Adipose tissue (tissue), 3 donors: ENCODE measurements around the gene MSH2. TPM values are rescaled to one million over a fixed set of nuclear protein-coding genes. Genes with fewer than 3 reads are reported as not detected.
"Not testable (repeated sequence)": the region's sequence is repeated elsewhere in the genome, so short reads cannot be mapped to it uniquely, and the experiment has no call there.

ENCODE experiments used
- H3K27ac ChIP-seq: one replicate; pipeline ENCODE4 v1.5.1; 2013; ENCODE audit warnings: low read depth, low read length
- WGBS, 3 donors: extraction: QIAGEN DNeasy Blood & Tissue Kit; methylation state at CpG; one replicate each; pipeline ENCODE4 v1.1.7; 2013; 5-methylcytosine and 5-hydroxymethylcytosine counted together
- polyA plus RNA-seq, 3 donors: library from polyadenylated mRNA; stranded (reverse); fragments of 200-250 nt; gene quantifications; one replicate each; pipeline ENCODE4 v1.2.3, GENCODE V29; 2013
- donor health status: healthy with polysubstance abuse.
- donor health status: Bipolar disorder and iron deficiency.
- donor health status: healthy.

Gene MSH2
- polyA plus RNA-seq, 3 donors, result 4.4 to 8.7 (median 6.5) TPM

DNA sequence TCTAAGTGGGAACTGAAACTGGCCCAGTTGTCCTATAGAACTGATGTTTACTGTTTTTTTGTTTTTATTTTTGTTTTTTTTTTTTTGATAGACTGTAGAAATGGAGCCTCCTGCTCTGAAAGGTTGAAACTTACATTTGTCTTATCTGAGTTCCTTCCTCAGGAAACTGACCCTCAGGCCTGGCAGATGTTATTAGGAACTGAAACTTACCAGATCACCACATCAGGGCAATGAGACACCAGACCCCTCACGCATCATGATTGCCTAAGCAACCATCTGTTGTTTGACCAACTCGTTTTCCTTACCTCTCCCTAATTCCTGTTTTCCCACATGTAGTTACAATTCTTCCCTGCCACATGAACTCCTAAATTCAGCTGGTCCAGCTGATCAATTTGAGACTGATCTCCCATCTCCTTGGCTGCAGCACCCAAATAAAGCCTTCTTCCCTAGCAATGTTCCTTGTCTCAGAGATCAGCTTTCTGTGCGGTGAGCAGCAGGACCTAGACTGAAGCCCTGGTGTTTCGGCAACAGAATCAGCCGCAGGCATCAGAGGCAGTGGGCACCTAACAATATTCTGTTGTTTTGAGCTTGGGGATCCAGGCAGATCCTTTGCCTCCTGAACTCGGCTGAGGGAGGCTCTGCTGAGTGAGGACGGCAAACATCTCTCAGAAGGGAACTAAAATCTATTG lies 96.8 kb downstream of the MSH2 start:
- WGBS, 3 donors, result 88 to 92% (median 90%) methylated on average over 7 of the region's 7 CpGs
- no peak overlapping the region for H3K27ac ChIP-seq

DNA sequence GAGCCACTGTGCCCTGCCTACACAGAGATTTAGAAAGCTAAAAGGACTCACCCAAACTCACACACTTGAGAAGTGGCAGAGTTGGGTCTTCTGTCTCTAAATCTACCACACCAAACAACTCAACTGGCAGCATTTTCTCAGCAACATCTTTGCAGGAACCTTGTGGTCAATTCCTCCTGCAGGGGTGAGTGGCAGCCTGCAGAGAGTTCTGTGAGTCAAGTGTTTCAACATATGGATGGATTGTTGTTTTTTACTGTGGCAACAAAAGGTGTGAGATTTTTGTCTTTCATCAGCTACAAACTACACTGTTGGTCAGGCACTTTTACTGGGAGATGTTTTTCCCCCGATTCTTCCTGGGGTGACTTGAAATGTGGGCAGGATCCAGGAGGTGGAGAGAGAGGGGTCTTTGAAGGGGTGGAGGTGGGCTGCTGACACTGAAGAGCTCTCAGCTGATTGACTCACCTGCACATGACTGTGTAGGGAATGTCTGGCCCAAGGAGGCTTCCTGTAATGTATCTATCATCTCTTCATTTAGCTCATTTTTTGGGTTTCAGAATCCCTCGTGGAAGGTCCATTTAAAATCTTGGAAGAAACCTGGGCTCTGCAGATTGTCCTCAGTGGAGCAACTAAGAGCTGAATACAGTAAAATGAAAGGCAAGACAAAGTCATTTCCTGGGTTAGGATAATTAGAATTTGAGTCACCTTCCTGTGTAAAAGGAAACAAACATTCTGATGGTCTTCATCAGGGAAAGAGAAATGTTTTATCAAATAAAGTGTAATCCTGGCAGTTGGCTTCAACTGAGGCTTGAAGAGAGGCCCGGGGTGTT lies 98.6 kb downstream of the MSH2 start:
- 56 to 70% (median 64%) methylated on average over 3 of the region's 3 CpGs for WGBS, 3 donors
- no peak overlapping the region for H3K27ac ChIP-seq

DNA sequence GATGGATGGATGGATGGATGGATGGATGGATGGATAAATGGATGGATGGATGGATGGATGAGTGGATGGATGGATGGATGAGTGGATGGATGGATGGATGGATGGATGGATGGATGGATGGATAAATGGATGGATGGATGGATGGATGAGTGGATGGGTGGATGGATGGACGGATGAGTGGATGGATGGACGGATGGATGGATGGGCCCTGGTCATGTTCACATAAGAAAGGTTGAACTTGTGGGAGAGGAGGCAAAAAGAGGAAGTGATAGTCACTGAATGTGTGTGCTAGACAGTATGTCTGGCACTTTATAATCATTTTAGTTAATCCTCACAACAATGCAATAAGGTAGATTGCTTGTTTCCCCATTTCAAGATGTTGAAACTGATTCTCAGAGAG lies 99.5 kb downstream of the MSH2 start:
- WGBS, 3 donors, result 77 to 82% (median 79%) methylated on average over 2 of the region's 2 CpGs
- H3K27ac ChIP-seq, result not testable (repeated sequence)

DNA sequence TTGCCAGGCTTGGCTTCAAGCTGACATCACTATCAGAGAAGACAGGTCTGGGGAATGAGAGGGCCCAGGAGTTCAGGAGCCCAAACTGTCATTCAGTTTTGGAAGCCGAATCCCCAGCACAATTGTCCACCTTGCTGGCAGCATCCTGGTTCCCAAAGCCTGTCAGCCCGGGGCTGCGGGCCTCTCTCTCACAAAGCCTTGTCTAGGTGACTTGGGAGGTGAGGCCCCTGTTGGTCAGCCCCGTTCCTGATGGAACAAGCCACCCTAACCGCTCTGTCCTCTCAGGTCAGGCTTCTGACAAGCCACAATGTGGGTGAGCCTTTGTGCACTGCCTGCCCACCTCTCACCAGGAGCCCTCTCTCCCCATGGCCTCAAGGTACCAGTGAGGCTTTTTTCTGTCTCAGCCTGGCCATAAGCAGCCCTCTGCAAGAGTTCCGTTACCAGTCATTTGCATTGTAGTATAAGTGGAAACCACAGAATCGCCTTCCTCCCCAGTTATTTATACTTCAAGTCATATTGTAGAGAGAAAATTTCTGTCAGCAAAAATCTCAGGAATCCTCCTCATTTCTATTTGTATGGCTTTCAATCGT lies 100.6 kb downstream of the MSH2 start:
- 91 to 95% (median 92%) methylated on average over 8 of the region's 8 CpGs for WGBS, 3 donors
- no peak overlapping the region for H3K27ac ChIP-seq

DNA sequence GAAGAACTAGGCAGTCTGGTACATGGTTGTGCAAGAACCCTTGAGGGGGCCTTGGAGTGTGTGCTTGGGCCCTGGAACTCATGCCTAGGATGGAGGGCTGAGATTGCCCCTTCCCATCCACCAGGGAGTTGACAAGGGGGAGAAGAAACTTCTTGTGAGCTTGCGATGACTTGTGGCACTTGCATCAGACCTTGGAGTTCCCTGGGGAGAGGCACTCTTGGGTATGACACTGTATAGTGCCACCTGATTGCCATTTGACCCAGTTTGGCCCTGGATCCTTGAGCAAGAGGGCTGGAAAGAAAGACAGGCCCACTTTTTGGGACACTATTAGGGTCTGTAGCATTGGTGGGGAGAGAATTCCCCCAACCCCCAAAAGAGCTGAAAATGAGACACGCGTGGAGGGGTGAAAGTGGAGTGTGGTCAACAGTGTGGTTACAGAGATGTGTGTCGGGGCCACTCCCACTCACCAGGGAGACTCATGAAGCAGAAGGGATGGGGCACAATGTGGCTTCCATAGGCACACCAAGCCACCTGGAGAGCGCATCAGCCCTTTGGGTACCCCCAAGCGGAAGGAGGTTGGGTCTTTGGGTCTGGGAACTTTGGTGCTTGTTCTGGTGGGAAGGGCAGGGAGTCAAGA lies 101.3 kb downstream of the MSH2 start:
- 93 to 96% (median 95%) methylated on average over 6 of the region's 6 CpGs for WGBS, 3 donors
- H3K27ac ChIP-seq, result no peak overlapping the region

DNA sequence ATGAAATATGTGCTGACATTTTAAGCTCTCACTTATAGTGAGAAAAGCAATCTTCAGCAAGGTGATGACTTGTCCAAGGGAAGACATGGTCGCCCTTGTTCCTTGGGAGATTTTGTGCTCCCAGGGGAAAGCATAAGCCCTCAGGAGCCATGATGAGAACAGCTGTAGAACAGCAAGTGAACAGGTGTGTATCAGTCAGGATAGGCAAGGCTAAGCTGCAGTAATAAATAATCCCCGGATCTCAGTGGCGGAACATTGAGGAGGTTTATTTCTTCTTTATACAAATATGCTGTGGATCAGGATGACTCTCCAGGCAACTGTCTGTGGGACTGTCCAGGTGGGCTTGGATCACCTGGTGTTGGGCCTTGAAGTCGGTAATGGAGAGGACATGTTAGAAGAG lies 103.1 kb downstream of the MSH2 start:
- no peak overlapping the region for H3K27ac ChIP-seq
- WGBS, 3 donors, result 81 to 88% (median 82%) methylated on average over 4 of the region's 4 CpGs

DNA sequence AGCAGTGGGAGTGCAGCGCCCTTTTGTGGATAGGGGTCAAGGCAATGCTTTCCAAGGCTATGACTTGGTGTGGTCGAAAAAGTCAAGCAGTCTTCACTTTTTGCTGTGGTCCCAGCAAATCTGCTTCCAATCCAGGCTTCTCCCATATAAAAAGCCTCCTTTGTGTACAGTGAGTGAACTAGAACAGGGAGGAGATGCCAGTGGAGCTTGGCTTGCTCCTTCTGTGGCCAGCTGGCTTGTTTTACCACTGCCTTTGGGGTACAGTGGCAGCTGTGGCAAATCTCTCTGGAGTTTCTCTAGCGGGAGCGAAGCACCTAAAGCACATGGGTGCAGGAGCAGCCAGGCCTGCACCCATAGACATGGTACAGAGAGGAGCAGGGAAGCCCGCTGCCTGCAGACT lies 103.5 kb downstream of the MSH2 start:
- H3K27ac ChIP-seq, result no peak overlapping the region
- WGBS, 3 donors, result 93 to 97% (median 95%) methylated on average over 5 of the region's 5 CpGs

DNA sequence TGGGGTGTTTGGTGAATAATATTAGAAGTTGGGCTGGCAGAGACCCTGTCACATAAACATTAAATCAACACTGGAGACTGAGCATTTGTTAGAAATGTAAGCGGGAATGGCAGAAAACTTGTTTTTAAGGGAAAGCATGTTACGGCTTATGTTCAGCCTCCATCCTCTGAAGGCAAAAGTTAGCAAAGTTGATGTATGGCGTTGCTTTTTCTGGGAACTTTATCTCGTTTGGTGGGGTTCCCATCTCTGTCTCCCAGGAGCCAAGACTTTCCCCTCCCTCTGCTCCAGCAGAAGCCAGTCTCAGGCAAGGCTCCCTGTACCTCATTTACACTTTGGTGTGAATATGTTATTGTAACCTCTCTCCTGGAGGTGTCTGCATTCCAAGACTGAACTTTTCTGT lies 105.1 kb downstream of the MSH2 start:
- 66 to 72% (median 69%) methylated on average over 4 of the region's 4 CpGs for WGBS, 3 donors
- no peak overlapping the region for H3K27ac ChIP-seq

DNA sequence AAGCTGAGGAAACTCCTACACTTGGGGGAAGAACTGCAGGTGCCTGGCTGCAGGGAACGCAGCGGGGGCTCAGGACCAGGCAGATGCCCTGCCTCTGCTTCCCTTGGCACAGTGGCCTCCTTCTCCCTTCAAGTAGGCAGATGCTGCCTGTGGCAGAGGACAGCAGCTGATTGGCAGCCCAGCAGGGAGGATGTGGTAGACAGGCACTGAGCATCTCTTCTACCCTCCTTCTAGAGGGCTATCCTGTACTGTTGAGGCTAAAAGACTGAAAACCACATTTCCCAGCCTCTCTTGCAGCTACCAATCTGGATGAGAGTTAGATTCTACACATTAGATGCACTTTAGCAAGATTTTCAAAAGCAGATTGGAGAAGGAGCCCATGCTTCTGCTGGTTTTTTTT lies 105.7 kb downstream of the MSH2 start:
- WGBS, 3 donors, result 87 to 91% (median 90%) methylated on average over 2 of the region's 2 CpGs
- H3K27ac ChIP-seq, result no peak overlapping the region

DNA sequence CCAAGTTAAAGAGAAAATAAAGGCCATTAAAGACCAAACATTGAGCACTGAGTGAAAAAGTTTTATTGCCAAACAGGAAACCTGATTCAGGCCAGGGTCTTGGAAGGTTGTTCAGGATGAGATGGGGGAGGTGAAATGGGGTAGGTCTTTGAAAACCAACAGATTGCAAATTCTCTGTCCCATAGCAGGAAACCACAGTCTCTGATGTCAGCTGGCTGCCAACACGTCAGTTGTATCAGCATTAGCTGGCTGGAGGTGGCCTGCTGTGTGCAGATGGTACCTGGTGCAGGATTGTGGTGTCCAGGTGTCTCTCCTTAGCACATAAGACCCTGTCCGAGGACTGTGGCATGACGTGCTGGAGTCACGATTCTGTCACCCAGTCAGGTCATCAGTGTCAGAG lies 106.3 kb downstream of the MSH2 start:
- 69 to 81% (median 78%) methylated on average over 4 of the region's 4 CpGs for WGBS, 3 donors
- H3K27ac ChIP-seq, result no peak overlapping the region

DNA sequence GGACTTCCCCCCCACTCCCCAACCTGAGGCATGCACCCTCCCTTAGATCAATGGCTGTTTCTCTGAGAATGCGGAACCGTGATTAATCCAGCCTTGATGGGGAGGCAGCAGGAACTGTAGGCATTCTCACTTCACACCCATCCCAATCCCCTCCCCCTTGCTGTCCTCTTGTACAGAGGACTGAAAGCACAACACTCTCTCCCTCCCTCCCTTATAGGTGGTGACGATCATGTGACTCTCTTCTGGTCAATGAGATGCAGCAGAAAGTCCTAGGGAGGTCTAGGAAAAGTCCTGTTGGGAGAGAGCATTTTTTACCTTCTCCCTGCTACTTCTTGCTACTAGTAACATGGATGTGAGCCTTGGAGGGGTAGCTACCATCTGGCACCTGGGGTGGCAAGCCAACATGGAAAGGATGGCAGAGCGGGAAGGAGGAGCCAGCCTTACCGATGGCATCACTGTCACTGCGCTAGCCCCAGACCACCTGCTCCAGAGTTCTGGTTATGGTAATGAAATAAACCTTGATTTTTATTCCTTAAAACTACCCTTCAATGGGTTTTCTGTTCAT lies 106.9 kb downstream of the MSH2 start:
- H3K27ac ChIP-seq, result no peak overlapping the region
- 87 to 96% (median 93%) methylated on average over 6 of the region's 6 CpGs for WGBS, 3 donors

DNA sequence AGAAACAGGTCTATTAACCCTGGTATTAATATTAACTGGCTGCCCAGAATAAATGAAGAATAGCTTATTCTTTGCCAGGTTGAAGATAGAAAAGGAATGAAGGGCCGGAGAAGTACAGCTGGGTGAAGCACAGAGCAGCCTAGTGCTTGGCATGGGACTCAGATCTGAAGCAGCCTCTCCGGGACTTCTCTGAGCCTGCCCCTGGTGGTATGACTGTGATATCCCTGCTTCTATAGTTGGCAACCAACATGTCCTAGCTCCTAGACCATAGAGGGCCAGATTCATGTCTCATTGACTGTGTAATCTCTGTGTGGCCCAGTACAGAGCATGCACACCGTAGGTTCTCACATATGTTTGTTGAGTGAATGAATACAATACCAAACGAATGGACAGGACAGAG lies 107.8 kb downstream of the MSH2 start:
- no peak overlapping the region for H3K27ac ChIP-seq
- WGBS, 3 donors, result 84 to 94% (median 90%) methylated on average over 4 of the region's 4 CpGs

DNA sequence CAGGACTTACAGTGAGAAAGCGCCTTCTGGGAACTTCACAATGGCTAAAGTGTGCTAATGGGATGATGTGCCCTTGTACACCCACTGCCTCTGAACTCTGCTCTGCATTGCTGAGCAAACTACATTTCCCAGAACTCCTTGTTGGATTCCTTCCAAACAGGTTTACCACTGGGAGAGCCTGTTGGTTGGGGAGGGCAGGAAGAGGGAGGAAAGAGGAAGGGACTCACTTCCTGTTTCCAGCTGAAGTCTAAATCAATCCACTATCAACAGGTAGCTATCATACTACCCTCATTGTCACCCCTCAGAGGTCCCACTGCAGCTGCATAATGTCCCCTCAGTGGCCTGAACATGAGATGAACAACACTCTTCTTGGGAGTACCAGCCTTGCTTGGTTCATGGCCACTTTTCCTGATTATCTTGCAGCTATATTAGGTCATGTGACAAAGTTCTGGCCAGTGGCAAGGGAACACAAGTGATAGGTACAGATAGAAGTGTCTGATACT lies 109.7 kb downstream of the MSH2 start:
- WGBS, 3 donors, result 88 to 98% (median 97%) methylated on average over 1 of the region's 1 CpG
- H3K27ac ChIP-seq, result no peak overlapping the region

DNA sequence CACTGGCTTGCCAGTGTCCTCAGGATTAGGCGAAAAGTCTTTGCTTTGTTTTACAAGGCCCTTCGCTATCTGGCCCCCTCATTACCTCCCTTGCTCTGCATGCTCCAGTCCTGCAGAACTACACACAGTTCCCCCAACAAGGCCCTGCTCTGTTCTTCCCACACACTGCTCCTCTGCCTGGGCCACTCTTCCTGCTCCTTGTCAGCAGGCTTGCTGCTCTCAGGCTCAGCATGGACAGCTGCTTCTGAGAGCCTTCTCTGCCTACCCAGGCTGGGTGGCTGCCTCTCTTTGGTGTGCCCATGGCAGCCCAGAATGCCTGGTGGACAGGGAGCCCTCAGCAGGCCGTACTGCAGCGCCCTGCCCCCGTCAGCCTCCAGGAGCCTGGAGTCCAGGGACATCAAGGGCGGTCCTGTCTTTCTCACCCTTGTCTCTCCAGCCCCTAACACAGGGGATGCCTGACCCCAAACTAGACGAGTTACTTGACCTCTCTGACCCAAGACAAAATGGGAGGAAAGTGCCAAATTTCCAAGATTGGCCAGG lies 111.1 kb downstream of the MSH2 start:
- no peak overlapping the region for H3K27ac ChIP-seq
- WGBS, 3 donors, result 93 to 95% (median 93%) methylated on average over 7 of the region's 7 CpGs

DNA sequence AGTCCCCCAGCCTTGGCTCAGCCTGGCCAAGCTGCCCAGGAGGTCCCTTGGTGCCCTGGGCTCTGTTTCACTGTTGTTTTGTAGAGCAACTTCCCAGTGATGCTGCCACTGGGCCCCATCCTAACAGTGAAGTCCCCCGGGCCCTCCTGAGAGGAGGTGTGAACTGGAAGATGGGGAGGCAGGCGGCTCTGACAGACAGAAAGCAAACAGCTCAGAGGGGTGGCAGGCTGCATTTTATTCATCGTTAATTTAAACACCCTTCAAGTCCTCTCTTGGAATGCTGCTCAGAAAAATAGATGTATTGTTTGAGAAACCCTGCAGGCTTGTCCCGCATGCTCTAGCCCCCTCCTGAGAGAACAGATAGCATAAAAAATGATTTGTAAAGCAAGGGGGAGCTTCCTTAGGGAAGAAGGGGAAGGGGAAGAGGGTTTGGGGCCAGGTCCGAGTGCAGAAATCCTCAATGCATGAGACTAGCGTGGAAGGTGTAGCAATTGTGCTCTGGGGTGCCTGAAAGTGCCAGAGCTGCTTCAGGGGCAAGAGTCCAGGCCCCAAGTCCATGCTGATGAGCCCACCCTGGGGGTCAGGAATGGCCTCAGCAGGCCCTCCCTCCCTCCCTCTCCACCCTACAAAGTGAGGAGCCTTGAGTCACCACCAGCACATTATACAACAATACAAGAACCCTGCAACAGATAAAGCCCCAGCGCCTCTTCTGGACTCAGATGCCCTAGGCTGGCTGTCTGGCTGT lies 113.6 kb downstream of the MSH2 start:
- 75 to 82% (median 81%) methylated on average over 7 of the region's 7 CpGs for WGBS, 3 donors
- no peak overlapping the region for H3K27ac ChIP-seq

DNA sequence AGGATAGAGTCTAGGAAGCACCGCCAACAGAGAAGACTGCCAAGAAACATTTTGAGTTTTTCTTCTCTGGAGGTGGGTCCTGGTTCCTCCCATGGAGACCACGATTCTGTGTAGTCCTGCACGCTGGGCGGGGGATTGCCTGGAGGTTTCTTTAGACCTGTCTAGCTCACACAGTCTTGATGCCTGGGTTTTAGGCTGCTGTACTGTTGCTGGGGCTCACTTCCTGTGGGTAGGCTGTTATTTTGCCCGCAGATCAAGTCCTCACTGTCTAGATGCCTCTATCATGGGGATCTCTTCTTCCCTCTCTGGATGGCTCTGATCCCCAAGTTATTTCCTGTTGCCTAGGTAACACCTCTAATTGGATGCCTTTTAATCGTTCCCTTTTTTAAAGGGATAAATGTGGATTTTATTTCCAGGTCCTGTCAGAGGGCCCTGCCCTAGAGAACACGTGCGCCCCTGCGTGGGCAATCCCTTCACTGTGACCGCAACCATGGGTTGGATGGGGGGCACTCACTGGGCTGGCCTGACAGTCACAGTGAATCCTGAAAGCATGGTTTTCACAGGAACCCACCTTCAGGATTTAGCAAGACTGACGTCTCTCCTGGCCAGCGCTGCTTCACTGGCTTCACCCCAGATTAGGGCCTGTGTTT lies 115.7 kb downstream of the MSH2 start:
- WGBS, 3 donors, result 83 to 91% (median 86%) methylated on average over 12 of the region's 12 CpGs
- no peak overlapping the region for H3K27ac ChIP-seq

DNA sequence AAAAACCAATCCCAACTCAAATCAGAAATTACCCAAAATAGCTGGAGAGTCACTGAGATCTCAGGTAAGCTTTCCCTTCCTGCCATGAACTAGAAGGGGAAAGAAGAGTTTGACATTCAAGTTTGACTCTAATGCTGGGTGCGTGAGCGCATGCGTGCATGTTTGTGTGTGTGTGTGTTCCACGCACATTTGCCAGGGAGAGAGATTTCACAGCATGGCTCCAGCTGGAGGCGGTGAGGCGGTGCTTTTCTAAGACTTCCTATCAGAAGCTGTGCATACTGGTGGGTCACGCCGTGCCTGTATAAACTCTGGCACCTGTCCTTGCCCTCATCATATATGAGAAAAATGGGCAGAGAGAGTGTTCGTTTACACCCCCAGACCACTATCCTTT lies 116.2 kb downstream of the MSH2 start:
- 95 to 98% (median 97%) methylated on average over 9 of the region's 9 CpGs for WGBS, 3 donors
- H3K27ac ChIP-seq, result no peak overlapping the region
